ENCODE data around the gene RAB6A. TPM values are rescaled to one million over a fixed set of nuclear protein-coding genes. Genes with fewer than 3 reads are reported as not detected.

The RAB6A gene
- 53.9 to 69.3 TPM (median 63.3 TPM) in 5 replicates for total RNA-seq (2022; extraction: Qiagen RNA extraction)

GRCh38 chr11:73760679-73761402, at the start of gene RAB6A:
Gene RAB6A, minus strand, starts transcription at chr11:73761074. Its CDS starts 439 bp downstream, at chr11:73760635.

GRCh38 chr11:73787643-73788558, 27.0 kb upstream of the RAB6A start, which contains the start of gene MRPL48:
Gene MRPL48, plus strand, starts transcription at chr11:73787874. Its CDS starts 98 bp downstream, at chr11:73787972.

GRCh38 chr11:73645972-73646631, 114.8 kb downstream of the RAB6A start, which contains the start of gene PLEKHB1:
Gene PLEKHB1, plus strand, starts transcription at chr11:73646581. Its CDS starts 28 bp downstream, at chr11:73646609.

Other genes with a start within 250 kb of the RAB6A start
- gene FAM168A, start 163.0 kb downstream of the RAB6A start, total RNA-seq (2022; extraction: Qiagen RNA extraction), result 10.3 to 15.4 TPM (median 13.8 TPM) in 5 replicates
- 0.63 to 1.0 TPM (median 0.85 TPM) in 5 replicates for gene PLEKHB1, start 114.5 kb downstream of the RAB6A start, total RNA-seq (2022; extraction: Qiagen RNA extraction)
- 43.3 to 55.6 TPM (median 45.9 TPM) in 5 replicates for gene MRPL48, start 26.8 kb upstream of the RAB6A start, total RNA-seq (2022; extraction: Qiagen RNA extraction)
- gene COA4, start 115.8 kb upstream of the RAB6A start, total RNA-seq (2022; extraction: Qiagen RNA extraction), result 122 to 138 TPM (median 130 TPM) in 5 replicates
- gene PAAF1, start 115.9 kb upstream of the RAB6A start, total RNA-seq (2022; extraction: Qiagen RNA extraction), result 10.6 to 13.0 TPM (median 12.1 TPM) in 5 replicates
- gene DNAJB13, start 190.0 kb upstream of the RAB6A start, total RNA-seq (2022; extraction: Qiagen RNA extraction), result 0.56 to 1.00 TPM (median 0.74 TPM) in 5 replicates
- gene UCP2, start 221.8 kb upstream of the RAB6A start, total RNA-seq (2022; extraction: Qiagen RNA extraction), result 82.0 to 110 TPM (median 87.6 TPM) in 5 replicates
- gene UCP3, start 248.0 kb upstream of the RAB6A start, total RNA-seq (2022; extraction: Qiagen RNA extraction), result 0.87 to 1.4 TPM (median 1.1 TPM) in 5 replicates

Measured in A549 treated with AZD2906 at 1 μM for 4 hours (cell line).